ENCODE measurements around the gene DYNC1I1.

The DYNC1I1 gene

GRCh38 chr7:96045919-96046318 lies 273.6 kb downstream of the DYNC1I1 start:
- no peak for DNase-seq
- H3K4me3 ChIP-seq (ENCODE audit: low read depth, low read length), result no peak overlapping the region
- H3K36me3 ChIP-seq, result no peaks in the 10 kb centered on the region
- TF ChIP-seq CTCF (IDR thresholded peaks at IDR 0.05; ENCODE audit: low read depth, low read length), result no peak
- no peaks in the 10 kb centered on the region for H3K27me3 ChIP-seq
- H3K4me1 ChIP-seq, result no peaks in the 10 kb centered on the region
- no peaks in the 10 kb centered on the region for H3K9me3 ChIP-seq

GRCh38 chr7:96052289-96052688 lies 279.9 kb downstream of the DYNC1I1 start:
- H3K9me3 ChIP-seq, result no peaks in the 10 kb centered on the region
- H3K4me1 ChIP-seq, result no peaks in the 10 kb centered on the region; the same call in 1 of the 2 replicates
- no peak overlapping the region for H3K4me3 ChIP-seq (ENCODE audit: low read depth, low read length)
- no peaks in the 10 kb centered on the region for H3K27me3 ChIP-seq
- H3K36me3 ChIP-seq, result no peaks in the 10 kb centered on the region
- no peak for DNase-seq
- no peak for TF ChIP-seq CTCF (IDR thresholded peaks at IDR 0.05; ENCODE audit: low read depth, low read length)

GRCh38 chr7:96052860-96053470 lies 280.6 kb downstream of the DYNC1I1 start:
- H3K36me3 ChIP-seq, result no peaks in the 10 kb centered on the region
- no peak overlapping the region for H3K4me3 ChIP-seq (ENCODE audit: low read depth, low read length)
- H3K9me3 ChIP-seq, result no peaks in the 10 kb centered on the region
- H3K27me3 ChIP-seq, result no peaks in the 10 kb centered on the region
- DNase-seq, result no peak
- TF ChIP-seq CTCF (IDR thresholded peaks at IDR 0.05; ENCODE audit: low read depth, low read length), result no peak
- H3K4me1 ChIP-seq, result no peaks in the 10 kb centered on the region; the same call in 1 of the 2 replicates

GRCh38 chr7:96055717-96056116 lies 283.4 kb downstream of the DYNC1I1 start:
- no peak for DNase-seq
- Histone ChIP-seq H3K36me3 (no peaks in the 10 kb centered on the region), H3K27me3 (no peaks in the 10 kb centered on the region), H3K9me3 (no peaks in the 10 kb centered on the region), H3K4me1 (no peaks in the 10 kb centered on the region; the same call in 1 of the 2 replicates), H3K4me3 (ENCODE audit: low read depth, low read length) (no peak overlapping the region)
- TF ChIP-seq CTCF (IDR thresholded peaks at IDR 0.05; ENCODE audit: low read depth, low read length), result no peak

GRCh38 chr7:96059075-96059474 lies 286.7 kb downstream of the DYNC1I1 start:
- Histone ChIP-seq H3K27me3 (no peaks in the 10 kb centered on the region), H3K4me3 (ENCODE audit: low read depth, low read length) (no peak overlapping the region), H3K4me1 (no peaks in the 10 kb centered on the region), H3K9me3 (no peaks in the 10 kb centered on the region), H3K36me3 (no peaks in the 10 kb centered on the region)
- TF ChIP-seq CTCF (IDR thresholded peaks at IDR 0.05; ENCODE audit: low read depth, low read length), result no peak
- DNase-seq, result no peak

- Histone ChIP-seq H3K27me3 (no peaks in the 10 kb centered on the region), H3K4me1 (no peaks in the 10 kb centered on the region), H3K4me3 (ENCODE audit: low read depth, low read length) (no peak overlapping the region), H3K9me3 (no peaks in the 10 kb centered on the region), H3K36me3 (no peaks in the 10 kb centered on the region)
- TF ChIP-seq CTCF (IDR thresholded peaks at IDR 0.05; ENCODE audit: low read depth, low read length), result no peak
- DNase-seq, result no peak
Observed at GRCh38 chr7:96061009-96061408, 288.7 kb downstream of the DYNC1I1 start.

All from BE2C (cell line).